Stimulated activated CD4-positive, alpha-beta T cell treated with anti-CD3 and anti-CD28 coated beads, Interleukin-2, amount 100 ng/mL, for 4 hours (primary cell): ENCODE measurements around the gene NUCKS1.

Experiments
- DNase-seq: peaks from one replicate; pipeline ENCODE4 v3.0.0-alpha.2; 2020; ENCODE audit warnings: low read depth

Gene NUCKS1

DNA sequence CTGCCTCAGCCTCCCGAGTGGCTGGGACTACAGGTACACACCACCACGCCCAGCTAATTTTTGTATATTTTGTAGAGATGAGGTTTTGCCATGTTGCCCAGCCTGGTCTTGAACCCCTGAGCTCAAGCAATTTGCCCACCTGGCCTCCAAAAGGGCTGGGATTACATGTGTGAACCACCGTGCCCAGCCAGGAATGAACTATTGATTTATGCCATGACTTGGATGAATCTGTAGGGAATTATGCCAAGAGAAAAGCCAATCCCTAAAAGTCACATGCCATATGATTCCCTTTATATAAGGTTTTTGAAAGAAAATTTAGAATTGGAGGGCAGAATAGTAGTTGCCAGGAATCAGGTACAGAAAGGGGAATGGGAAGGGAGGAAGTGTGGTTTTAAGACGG lies 50.6 kb downstream of the NUCKS1 start:
- no peak for DNase-seq

- DNase-seq = no peak
Observed at GRCh38 chr1:205698921-205699320, 51.1 kb downstream of the NUCKS1 start.

DNA sequence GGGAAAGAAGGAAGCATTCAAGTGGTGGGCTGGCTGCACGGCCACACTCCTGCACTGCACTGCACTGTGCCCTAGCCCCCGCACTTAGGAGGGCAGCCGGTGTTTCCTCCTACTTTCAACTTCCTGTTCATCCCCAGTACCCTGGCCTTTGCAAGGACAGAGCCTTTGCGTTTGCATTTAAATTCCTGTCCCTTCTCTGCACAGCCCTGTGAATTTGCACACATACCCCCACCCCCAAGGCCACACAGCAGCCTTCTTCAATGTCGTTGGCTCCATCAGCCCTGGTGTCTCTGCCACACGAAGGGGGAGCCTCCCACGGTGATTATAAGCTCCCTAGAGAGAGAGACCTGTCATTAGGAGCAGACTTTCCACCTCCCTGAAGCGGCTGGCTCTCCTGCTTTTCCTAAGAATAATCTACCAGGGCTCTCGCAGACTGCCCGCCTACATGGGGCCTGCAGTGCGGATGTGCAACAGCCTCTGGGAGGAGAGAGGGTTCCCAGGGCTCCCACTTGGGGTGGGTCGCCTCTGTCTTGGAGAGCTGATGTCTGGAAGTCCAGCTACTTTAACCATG lies 56.5 kb downstream of the NUCKS1 start:
- DNase-seq = no peak

DNA sequence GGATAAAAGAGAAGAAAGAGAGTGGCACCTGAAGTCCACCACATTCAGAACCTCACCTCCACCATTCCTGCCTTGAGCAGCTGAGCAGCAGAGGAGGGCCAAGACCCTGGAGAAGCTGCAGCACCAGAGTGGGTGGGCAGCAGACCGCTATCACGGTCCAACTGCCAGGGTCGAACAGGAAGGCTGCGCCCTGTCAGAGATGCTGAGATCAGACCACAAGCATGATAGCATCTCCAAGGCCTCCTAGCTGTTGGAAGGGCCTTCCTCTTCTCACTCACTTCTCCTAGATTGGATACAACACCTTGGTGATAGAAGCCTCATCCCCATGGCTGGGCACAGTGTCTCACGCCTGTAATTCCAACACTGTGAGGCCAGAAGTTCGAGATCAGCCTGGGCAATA lies 57.6 kb downstream of the NUCKS1 start:
- DNase-seq = no peak

DNA sequence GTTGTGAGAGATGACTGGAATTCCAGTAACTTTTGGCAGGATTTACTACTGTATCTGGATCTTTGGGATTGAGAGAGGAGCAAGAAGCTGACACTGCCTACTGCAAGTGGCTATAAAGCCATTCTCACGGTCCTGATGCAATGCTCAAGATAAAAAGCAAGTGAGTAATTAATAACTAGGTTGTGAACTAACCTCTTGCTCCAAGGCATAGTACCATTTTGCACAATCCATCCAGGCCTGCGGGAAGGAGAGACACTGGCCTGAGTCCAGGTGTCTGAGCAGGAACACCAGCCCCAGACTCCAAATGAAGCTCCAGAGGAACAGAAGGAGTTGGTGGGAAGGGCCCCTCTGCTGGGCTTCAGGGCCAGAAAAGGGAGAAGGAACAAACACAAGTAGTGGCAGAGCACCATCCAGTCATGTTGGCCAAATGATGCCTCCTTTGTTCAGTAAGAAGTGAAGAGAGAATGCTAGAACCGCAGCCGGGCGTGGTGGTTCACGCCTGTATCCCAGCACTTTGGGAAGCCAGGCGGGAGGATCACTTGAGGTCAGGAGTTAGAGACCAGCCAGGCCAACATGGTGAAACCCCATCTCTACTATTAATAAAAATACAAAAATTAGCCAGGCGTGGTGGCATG lies 59.7 kb downstream of the NUCKS1 start:
- DNase-seq = no peak

GRCh38 chr1:205689479-205689878 lies 60.5 kb downstream of the NUCKS1 start:
- DNase-seq = no peak

- no peak for DNase-seq
Observed at GRCh38 chr1:205688171-205689080, 61.6 kb downstream of the NUCKS1 start.

DNA sequence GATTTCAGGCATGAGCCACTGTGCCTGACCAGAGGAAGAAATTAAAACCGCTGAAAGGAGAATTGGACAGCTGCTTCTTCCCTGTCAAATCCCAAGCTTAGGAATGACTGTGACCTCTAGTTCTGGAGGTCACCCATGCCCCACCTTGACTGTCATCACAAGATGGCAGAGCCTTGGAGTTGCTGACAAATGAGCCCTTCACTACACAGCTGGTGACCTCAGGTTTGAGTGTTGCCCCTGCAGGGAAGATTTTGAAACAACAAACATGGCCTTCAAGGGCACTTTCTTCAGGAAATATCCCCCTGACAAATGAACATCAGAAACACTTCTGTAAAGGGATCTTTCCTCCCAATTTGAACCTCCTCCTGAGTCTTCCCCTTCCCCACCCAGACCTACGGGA lies 62.7 kb downstream of the NUCKS1 start:
- DNase-seq = no peak

GRCh38 chr1:205681364-205681763 lies 68.6 kb downstream of the NUCKS1 start:
- DNase-seq = no peak

GRCh38 chr1:205680073-205680851 lies 69.7 kb downstream of the NUCKS1 start, which contains the start of gene SLC45A3:
Gene SLC45A3 (minus strand): TSS chr1:205680509. CDS start chr1:205664656, 15,853 bp downstream.
- DNase-seq = peak; percentile 35

- DNase-seq = no peak
Observed at GRCh38 chr1:205678286-205679111, 71.5 kb downstream of the NUCKS1 start.

DNA sequence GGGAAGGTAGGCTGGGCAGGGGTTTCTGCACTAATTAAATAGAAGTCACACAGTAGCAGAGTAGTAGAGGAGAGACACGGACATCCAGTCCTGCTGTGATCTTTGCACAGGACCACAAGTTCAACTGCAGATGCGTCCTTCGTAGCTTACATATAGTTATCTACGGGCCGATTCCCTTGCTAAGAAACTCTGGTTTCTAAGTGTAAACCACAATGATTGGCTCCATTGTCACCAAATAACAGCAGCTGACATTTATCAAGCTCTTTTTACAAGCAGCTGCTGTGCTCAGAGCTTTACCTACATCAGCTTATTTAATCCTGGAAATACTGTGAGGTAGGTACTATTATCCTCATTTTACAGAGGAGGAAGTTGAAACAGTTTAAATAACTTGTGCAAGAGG lies 72.8 kb downstream of the NUCKS1 start:
- no peak for DNase-seq

DNA sequence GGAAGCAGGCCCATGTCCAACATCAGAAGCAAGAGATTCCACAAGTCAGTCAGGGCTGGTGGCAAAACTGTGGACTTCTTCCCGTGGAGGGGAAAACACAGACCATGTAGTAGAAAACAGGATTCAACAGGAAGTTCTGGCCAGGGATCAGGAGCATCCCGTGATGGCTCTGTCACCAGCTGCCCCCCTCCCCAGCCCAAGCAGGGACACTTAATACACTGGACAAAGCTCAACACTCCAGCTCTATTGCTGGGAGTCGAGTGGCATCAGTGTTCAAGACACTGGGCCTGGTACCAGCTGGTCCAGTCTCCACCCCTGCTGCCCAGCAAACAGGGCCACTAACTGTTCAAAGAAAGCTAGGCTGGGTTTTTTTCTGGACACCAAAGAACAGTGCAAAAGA lies 73.4 kb downstream of the NUCKS1 start:
- DNase-seq = no peak

GRCh38 chr1:205676002-205676401 lies 74.0 kb downstream of the NUCKS1 start:
- DNase-seq = no peak

DNA sequence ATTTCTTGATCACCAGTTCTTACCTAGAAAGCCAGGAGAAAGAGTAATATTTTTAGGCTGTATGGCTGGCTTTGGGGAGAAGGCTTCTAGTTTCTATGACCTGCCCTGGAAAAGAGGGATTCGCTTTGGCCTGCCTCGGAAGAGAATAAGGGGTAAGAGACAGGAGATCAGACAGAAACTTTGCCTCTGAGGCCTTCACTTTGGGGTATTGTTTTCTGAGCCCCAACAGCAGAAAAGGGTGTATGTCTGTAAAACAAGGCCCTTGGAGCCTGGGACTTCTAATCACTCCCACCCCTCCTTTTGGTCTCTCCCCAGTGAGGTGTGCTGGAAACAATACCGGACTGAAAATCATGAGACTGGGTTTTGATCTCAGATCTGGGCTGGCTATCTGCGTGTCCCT lies 74.7 kb downstream of the NUCKS1 start:
- no peak for DNase-seq

DNA sequence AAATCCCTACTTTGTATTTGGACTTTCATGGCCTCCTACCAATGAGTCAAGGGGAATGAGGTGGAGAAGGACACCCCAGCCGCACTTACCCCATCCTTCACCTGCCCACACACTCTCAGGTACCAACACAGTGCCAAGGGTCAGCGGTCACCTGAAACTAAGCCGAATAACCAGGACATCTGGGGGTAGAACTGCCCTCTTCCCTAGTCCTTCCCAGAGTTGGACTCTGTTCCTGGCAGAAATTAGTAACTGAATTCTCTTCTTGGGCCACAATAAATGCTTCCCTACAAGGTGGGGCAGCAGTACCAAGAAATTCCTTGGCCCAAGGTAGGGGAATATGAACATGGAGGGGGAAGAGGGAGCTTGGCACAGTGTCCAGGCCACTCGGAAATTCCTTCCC lies 77.0 kb downstream of the NUCKS1 start:
- DNase-seq = no peak

DNA sequence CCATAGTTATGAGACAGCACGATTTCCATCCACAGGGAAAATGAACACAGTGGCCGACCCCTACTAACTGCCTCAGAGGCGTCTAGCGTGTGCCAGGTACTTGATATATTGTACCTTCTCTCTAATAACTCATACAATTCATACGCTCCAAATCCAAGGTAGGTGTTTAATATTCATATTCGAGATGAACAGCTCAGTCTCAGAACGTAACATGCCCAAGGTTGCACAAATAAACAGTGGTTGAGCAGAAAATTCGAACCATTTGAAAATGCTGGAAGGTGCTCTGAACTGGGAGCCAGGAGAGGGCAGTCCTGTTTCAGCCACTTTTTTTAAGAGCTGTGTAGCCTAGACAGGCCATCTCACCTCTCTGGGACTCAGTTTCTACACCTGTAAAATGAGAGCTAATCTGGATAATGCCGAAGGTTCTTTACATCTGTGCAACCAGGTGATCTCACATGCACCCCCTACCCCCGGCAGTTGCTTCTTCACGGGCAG lies 77.5 kb downstream of the NUCKS1 start:
- no peak for DNase-seq

DNA sequence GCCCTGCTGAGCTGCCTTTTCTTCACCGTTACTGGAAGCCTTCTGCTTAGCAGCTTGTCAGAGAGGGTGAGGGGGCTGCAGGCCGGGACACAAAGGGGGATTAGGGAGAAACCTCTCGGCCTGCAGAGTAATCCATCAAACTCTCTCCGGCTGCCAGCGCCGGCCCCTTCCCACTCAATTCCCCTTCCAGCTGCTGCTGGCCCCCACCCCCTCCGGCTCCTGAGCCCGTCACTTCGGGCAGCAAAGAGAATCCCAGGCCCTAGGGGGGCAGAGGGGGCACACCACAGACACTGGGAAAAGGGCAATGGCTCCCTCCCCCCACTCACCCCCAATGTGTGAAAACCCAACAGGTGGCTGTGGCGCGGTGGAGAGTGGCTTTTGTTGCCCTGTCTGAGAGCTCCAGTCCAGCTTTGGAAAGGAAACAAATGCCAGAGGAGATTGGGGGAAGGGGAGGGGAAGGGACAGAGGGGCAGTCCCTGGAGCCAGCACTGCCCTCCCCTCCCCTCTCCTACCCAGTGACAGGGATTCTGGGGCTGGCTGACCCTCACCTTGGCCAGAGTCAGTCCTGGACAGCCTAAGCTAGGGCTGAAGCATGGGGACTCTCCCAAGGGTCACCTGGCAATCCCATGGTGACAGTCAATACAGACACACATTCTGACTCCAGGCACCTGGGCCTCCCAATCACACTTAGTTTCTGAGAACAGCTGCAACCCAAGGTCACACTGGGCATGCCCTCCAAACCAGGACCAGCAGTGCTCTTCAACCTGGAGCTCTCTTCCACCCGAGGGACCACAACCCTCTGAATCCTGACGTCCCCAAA lies 79.2 kb downstream of the NUCKS1 start:
- DNase-seq = no peak

DNA sequence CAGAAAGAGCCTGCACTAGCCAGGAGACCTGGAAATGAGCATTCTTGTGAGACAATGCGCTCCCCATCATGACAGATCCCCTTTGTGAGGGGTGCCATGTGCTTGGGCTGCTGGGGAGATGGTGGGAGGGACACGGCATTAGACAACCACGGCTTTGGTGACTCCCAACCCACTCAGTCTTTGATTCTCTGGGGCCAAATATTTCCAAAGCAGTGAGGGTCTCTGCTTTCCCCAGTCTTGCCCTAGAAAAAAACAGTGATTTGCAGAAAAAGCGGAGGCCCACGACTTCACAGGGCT lies 79.9 kb downstream of the NUCKS1 start:
- DNase-seq = no peak

DNA sequence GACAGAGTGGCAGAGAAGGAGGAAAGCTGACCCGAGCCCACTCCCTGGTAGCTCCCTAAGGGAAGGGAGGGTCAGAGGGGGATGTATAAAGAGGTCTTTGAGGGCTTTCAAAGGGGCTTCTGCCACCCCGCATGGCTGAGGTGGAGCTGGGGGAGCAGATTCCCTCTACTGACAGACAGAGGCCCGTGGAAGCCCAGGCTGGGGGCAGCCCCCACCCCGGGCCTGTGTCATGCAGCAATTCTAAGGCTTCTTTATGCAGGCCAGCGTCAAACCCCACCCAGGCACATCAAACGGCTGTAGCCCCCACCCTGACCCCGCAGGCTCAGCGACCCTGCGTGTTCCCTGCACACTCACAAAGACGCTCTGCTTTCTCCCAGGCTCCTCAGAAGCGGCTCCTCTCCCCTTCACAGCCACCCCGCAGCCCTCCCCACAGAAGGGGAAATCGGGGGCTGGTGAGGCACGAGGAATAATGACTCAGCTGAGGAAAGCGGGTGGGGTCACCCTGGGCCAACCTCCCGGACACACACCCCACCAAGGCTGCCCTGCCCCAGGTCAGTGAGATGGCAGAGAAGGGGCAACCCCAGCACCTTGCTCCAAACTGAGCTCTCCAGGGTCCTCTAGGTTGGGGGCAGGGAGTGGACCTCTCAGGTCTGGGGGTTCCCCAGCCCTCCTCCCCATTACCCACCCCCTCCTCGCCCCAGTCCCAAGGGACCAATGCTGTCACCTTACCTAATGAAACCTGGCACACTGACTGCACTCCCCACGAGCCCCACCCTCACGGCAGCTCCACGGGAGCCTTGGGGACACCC lies 80.4 kb downstream of the NUCKS1 start:
- DNase-seq = no peak
